Effector CD8-positive, alpha-beta T cell (primary cell): Measurements from ENCODE around the gene SACM1L.
"Not testable (repeated sequence)": the region's sequence is repeated elsewhere in the genome, so short reads cannot be mapped to it uniquely, and the experiment has no call there.

Source experiments
- DNase-seq: peaks from one replicate; lab custom pipeline; 2025; lab: John Stamatoyannopoulos, UW

Gene SACM1L

GRCh38 chr3:45742461-45743089, 53.4 kb downstream of the SACM1L start:
- DNase-seq = no peak

GRCh38 chr3:45746165-45746776, 57.1 kb downstream of the SACM1L start:
- no peak for DNase-seq

- no peak for DNase-seq
Measured at GRCh38 chr3:45746777-45747622, 57.8 kb downstream of the SACM1L start.

GRCh38 chr3:45748068-45748467, 58.9 kb downstream of the SACM1L start:
- DNase-seq = no peak

DNA sequence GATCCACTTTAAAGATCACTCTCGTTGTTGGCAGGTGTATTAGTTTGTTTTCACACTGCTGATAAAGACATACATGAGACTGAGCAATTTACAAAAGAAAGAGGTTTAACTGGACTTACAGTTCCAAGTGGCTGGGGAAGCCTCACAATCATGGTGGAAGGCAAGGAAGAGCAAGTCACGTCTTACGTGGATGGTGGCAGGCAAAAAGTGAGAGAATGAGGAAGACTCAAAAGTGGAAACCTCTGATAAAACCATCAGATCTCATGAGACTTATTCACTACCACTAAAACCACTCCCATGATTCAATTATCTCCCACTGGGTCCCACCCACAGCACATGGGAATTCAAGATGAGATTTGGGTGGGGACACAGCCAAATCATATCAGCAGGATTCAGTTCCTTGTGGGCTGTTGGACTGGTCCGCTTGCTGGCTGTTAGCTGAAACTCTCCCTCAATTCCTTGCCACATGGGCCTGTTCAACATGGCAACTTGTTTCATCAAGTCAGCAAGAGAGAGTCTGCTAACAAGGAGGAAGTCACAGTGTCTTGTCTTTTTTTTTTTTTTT, 59.9 kb downstream of the SACM1L start:
- not testable (repeated sequence) for DNase-seq

GRCh38 chr3:45749880-45750279, 60.7 kb downstream of the SACM1L start:
- no peak for DNase-seq

DNA sequence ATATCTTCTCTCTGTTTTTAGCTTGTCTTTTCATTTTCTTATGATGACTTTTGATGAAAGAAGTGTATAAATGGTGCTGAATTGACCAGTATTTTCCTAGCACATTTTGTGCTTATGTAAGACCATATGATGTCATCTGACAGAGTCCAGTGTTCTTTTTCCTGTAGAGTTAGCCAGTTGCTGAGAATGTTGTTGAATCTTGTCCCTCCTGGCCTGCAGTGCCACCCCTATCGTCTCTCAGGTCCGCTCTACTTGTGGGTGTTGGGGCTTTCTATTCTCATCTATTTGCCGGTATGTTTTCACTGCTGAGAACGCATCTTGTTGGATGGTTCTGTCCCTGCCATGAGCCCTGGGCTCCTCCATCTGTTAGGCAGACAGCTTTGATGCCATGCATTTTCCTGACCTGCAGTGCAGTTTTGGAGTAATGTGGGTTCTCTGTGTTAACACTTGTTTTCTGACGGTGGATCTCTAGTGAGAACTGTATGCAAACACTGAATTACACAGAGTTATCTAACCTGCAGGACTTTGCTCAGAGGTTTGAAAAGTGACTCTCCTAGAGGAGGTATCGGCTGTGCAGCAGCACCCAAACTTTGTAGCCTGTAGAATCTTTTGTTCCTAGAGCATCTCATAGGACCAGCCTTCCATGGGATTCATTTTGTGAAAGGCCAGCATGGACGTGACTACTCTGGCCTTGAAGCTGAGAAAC, 62.5 kb downstream of the SACM1L start:
- DNase-seq = no peak

DNA sequence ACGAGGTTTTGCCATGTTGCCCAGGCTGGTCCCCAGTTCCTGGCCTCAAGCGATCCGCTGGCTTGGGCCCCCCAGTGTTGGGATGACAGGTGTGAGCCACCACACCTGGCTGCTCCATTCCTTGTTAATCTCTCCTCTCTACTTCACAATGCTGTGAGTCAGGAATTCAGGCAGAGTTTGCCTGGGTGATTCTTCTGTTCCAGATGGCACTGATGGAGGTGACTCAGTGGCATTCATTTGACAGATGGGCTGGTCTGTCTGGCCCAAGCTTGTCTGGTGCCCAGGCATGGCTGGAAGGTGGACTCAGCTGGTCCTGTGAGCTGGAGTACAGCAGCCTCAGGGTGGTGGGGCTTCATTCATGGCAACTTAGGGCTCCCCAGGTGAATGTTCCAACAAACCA, 63.9 kb downstream of the SACM1L start:
- no peak for DNase-seq

DNA sequence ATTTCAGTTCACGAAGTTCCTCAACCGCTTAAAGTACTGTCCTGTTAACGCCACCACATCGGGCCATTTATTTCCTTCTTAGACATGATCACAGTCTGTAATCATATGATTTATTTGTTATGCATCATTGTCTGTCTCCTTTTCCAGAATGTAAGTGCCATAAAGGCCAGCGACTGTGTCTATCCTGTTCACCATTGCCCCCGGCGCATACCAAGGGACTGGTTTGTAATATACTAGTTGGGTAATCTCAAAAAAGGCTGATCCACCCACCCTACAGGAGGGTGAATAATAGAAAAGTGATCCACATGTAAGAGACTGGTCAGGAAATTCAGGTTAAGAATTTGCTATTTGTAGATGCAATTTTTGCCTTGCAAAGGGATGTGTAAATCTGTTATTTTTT, 65.3 kb downstream of the SACM1L start:
- no peak for DNase-seq

- no peak for DNase-seq
Measured at GRCh38 chr3:45756055-45756454, 66.9 kb downstream of the SACM1L start.

DNA sequence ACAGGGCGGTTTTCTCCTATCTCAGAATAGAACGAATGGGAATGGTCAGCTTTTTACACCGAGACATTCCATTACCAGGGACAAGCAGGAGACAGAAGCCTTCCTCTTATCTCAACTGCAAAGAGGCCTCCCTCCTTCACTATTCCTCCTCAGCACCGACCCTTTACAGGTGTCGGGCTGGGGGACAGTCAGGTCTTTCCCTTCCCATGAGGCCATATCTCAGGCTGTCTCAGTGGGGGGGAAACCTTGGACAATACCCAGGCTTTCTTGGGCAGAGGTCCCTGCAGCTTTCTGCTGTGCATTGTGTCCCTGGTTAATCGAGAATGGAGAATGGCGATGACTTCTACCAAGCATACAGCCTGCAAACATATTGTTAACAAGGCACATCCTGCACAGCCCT, 67.9 kb downstream of the SACM1L start:
- DNase-seq = not testable (repeated sequence)

DNA sequence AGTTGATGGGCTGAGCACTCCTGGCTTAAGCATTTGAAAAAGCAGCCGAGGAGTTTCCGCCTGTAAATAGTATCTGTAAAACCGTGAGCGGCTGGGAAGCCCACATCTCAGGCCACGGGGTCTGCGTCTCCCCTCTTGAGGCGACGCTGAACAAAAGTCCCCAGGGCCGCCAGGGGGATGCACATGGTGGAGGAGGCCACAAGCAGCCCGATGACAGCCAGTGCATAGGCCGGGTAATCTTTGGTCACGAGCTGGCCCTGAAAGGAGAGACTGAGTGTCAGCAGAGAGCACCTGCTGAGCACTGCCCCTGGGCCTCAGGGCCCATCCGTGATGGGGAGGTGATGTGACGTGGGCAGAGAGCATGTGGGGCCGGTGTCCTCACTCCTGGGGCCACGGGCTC, 69.7 kb downstream of the SACM1L start:
- no peak for DNase-seq

DNA sequence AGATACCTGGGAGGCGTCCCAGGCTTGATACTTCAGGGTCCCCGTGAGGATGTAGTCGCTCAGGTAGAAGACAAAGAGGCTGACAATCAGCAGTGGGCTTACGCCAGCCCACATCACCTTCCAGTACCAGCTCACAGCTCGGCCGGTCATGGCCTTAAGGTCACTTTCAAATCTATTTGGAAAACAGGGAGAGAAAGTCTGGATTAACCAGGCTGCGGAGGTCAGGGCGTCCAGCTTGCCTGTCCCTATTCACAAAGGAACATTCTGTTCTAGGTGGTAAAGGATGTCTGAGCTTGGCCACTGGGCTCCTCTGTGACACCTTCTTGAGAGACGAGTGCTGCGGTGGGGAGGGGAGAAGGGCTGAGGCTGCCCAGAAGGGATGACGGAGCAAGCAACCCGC, 70.7 kb downstream of the SACM1L start:
- DNase-seq = no peak

DNA sequence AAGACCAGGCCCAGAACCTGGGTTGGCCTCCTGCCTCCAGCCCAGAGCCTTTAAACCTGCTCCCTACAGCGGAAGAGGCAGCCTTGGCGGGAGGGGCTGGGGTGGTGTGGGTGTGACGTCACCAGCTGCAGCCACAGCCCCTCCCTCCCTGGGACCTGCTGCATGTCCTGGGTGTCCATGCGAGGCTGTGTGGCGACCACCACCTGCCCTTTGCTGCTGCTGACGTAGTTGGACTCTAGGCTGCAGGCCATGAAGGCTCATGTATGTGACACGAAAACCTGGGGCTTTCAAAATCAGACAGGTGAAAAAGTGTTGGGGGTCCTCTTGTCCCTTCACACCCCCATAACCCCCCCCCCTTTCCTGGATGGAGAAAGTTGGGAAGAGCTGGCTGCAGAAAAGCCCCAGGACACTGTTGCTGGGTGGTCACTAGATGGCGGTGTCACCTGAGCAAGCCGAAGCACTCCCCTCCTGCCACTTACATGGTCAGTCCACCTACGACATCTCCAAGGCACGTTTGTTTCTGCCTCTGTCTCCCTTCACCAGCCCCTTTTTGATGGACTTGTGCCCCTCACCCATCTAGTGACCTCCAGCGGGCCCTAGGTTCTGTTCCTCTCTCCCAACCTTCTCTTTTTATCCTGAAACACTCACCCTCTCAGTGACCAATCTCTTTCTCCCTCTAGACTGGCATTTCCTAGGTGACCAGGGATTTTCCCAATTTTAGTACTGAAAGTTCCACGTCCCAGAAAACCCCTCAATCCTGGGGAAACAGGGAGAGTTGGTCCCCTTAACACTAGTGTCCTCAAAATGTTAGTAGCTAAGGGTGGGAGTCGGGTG, 71.9 kb downstream of the SACM1L start:
- DNase-seq = no peak

- no peak for DNase-seq
Measured at GRCh38 chr3:45761831-45762230, 72.6 kb downstream of the SACM1L start.

GRCh38 chr3:45762647-45763302, 73.6 kb downstream of the SACM1L start:
- DNase-seq = no peak

- no peak for DNase-seq
Measured at GRCh38 chr3:45763303-45763675, 74.1 kb downstream of the SACM1L start.

DNA sequence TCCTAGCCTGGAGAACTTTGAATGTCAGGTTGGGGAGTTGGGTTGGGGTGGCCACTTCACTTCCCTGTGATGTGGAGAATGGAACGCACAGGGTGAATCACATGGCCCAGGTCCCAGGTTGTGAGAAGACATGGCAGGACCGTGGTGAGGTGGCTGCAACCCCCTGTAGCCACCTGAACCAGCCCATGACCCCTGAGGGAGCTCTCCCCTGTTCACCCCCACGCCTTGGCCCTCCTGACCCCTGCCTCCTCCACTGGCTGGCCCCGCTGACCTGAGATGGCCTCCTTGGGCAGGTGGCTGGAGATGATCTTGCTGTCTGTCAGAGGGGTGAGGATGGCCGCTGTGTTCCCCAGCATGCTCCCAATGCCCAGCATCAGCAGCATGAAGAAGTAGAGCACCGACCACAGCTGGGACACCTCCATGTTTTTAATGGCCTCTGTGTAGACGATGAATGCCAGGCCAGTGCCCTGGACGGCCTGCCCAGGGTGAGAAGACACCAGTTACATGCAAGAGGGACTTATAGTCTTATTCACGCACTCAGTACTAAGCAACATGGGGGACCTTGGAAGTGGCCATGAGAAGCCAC, 76.2 kb downstream of the SACM1L start:
- DNase-seq = no peak

DNA sequence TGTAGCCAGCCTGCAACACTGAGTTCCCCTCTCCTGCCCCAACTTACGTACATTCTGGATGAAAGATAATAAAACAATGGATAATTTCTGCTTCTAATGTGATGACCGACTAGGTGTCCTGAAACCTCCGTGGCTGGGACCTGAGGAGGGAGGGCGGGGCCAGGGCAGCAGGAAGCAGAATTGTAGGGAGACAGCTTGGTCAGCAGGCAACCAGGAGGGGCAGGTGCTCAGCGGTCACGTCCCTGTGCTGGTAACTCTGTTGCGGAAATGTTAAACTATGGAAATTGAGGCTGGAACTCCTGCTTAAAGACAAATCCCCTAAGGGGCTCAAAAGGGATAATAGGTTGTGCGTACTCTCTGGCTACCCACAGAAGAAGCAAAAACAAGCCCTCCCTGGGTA, 76.8 kb downstream of the SACM1L start:
- DNase-seq = no peak

DNA sequence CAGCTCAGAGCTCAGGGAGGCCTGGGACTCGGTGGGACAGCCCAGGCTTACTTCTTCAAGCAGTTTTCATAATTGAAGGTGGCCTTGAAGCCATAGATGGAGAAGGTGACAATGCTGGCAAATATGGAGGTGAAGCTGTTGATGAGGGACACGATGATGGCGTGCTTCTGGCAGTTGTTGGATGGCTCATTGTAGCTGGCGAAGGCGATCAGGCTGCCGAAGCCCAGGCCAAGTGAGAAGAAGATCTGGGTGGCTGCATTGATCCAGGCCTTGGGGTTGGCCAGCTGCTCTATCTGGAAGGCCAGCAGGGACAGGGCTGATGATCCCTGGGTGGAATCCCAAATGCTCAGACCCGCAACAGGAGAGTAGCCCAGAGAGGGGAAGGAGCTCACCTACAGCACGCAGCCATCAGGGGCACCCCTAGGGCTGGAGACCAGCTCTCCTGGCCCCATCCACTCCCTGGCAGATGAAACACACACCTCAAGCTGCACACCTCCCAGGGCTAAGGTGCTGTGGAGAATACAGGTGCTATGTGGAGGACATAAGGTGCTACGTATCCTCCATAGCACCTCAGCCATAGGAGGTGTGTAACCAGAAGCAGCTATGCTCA, 82.1 kb downstream of the SACM1L start:
- no peak for DNase-seq
